Fibroblast of lung (primary cell): ENCODE measurements around the gene RERE.

Source experiments
- EZH2 ChIP-seq: IDR thresholded peaks from 2 replicates; pipeline ENCODE4 v1.5.1; 2012; ENCODE audit warnings: low read length, control low read depth, mild to moderate bottlenecking; ENCODE audit errors: missing control alignments
- TF ChIP-seq, protein P1 (sequence below), 2 donors: IDR thresholded peaks in 1 of 2; conservative IDR thresholded peaks in 1 of 2; 1 replicate in 1 of 2; 2 replicates in 1 of 2; pipeline ENCODE4 v1.5.1; 2011 to 2012; ENCODE audit warnings: low read length in 2 of 2, control low read depth in 1 of 2, inconsistent platforms in 1 of 2, low read depth in 1 of 2, mild to moderate bottlenecking in 1 of 2

DNA sequence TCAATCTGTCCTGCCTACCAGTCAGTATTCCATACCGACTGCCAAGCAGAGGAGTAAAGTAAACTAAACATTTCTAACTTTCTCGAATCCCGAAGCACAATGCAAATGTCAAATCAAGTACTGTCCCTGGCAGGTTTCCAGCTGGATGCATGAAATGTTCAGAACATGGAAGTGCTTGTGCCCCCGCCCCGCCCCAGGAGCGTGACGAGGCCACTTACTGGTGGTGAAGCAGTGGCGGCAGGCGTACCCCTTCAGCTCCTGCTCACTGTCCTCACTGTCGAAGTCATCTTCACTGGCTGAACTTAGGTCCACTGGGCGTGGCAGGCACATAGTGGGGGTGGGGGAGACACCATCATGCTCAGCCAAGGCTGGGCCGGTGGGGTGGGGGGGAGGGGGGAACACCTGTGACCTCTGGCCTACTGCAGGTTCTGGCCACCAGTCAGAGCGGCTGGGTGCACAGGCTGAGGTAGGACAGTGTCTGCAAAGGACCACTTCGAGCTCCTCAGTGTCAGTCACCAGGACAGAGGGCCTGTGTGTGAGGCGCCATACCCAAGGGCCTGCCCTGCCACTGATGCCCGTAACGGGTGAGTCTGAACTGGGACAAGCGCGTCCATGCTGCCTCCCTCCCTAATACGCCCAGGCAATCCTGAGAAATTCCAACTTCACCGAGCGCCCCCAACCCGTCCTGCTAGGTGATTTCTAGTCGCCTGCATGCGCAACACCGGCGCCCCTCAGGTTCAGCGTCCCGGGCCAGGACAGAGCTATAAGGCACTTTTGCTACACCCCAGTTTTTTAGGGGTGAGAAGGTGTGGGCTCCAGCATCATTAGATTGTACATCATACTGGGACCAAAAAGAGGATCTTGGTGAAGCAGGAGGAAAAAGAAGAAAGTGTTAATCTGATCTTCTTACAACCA is 452.7 kb downstream of the RERE start:
- TF ChIP-seq, protein P1, sequence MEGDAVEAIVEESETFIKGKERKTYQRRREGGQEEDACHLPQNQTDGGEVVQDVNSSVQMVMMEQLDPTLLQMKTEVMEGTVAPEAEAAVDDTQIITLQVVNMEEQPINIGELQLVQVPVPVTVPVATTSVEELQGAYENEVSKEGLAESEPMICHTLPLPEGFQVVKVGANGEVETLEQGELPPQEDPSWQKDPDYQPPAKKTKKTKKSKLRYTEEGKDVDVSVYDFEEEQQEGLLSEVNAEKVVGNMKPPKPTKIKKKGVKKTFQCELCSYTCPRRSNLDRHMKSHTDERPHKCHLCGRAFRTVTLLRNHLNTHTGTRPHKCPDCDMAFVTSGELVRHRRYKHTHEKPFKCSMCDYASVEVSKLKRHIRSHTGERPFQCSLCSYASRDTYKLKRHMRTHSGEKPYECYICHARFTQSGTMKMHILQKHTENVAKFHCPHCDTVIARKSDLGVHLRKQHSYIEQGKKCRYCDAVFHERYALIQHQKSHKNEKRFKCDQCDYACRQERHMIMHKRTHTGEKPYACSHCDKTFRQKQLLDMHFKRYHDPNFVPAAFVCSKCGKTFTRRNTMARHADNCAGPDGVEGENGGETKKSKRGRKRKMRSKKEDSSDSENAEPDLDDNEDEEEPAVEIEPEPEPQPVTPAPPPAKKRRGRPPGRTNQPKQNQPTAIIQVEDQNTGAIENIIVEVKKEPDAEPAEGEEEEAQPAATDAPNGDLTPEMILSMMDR (conservative IDR thresholded peaks at IDR 0.05 in 1 of 2, IDR thresholded peaks at IDR 0.05 in 1 of 2; ENCODE audit: low read depth in 1 of 2, low read length in 2 of 2) = no peak
- no peak for TF ChIP-seq EZH2
